SU-DHL-6 (cell line): ENCODE measurements around the gene CNPY1.

ENCODE experiments used
- H2AFZ ChIP-seq: fragments of 200-600 bp; sonication (generic); 2 replicates; pipeline ENCODE4 v1.6.1; 2014; ENCODE audit warnings: low read depth, mild to moderate bottlenecking, moderate library complexity, mixed read lengths, antibody characterized with exemption, low read length; ENCODE audit not compliant: severe bottlenecking
- H3F3A ChIP-seq: fragments of 200-600 bp; shearing (Covaris generic); 2 replicates; pipeline ENCODE4 v1.6.0; 2016; ENCODE audit warnings: antibody characterized with exemption, mild to moderate bottlenecking; ENCODE audit not compliant: insufficient read depth
- H3K27ac ChIP-seq: fragments of 200-600 bp; sonication (generic); 2 replicates; pipeline ENCODE4 v1.5.1; 2016; ENCODE audit warnings: low read depth, mild to moderate bottlenecking, low read length, moderate library complexity, mixed read lengths
- H3K27me3 ChIP-seq: fragments of 200-600 bp; sonication (generic), shearing (Covaris generic); 2 replicates; pipeline ENCODE4 v1.6.0; 2014; ENCODE audit warnings: mild to moderate bottlenecking, low read length
- H3K36me3 ChIP-seq: fragments of 200-600 bp; sonication (generic); 2 replicates; pipeline ENCODE4 v1.6.1; 2014; ENCODE audit warnings: mild to moderate bottlenecking, low read length, mixed read lengths
- H3K4me2 ChIP-seq: fragments of 300-600, 200-600 bp; shearing (Covaris generic), sonication (generic); 2 replicates; pipeline ENCODE4 v1.6.0; 2014; ENCODE audit warnings: low read length, low read depth, mild to moderate bottlenecking; ENCODE audit not compliant: poor library complexity, severe bottlenecking
- H3K4me3 ChIP-seq: fragments of 200-600 bp; sonication (generic); 2 replicates; pipeline ENCODE4 v1.5.1; 2014; ENCODE audit warnings: antibody characterized with exemption, low read length, mild to moderate bottlenecking, mixed read lengths; ENCODE audit not compliant: insufficient read depth, poor library complexity, severe bottlenecking
- H3K79me2 ChIP-seq: fragments of 200-600 bp; sonication (generic); 2 replicates; pipeline ENCODE4 v1.6.1; 2014; ENCODE audit warnings: mild to moderate bottlenecking, low read length, moderate library complexity; ENCODE audit not compliant: insufficient read depth
- H3K9ac ChIP-seq: fragments of 200-600 bp; sonication (generic); 2 replicates; pipeline ENCODE4 v1.7.0; 2014; ENCODE audit warnings: mild to moderate bottlenecking, low read length
- H3K9me2 ChIP-seq: fragments of 200-600 bp; sonication (generic); replicated peaks from 2 replicates; pipeline ENCODE4 v1.6.1; 2014; ENCODE audit warnings: low read length; ENCODE audit not compliant: insufficient read depth
- H3K9me3 ChIP-seq: fragments of 200-600 bp; sonication (generic); 2 replicates; pipeline ENCODE4 v1.6.1; 2014; ENCODE audit warnings: low read length, mixed read lengths; ENCODE audit not compliant: insufficient read depth
- H4K20me1 ChIP-seq: fragments of 200-600 bp; sonication (generic); 2 replicates; pipeline ENCODE4 v1.6.1; 2014; ENCODE audit warnings: low read depth, mild to moderate bottlenecking, antibody characterized with exemption, low read length, moderate library complexity, mixed read lengths
- EZH2phosphoT487 ChIP-seq: fragments of 200-600 bp; sonication (generic), shearing (Covaris generic); conservative IDR thresholded peaks from 2 replicates; pipeline ENCODE4 v1.6.1; 2018; ENCODE audit warnings: mild to moderate bottlenecking, antibody characterized with exemption, low read length, moderate library complexity, mixed read lengths
- TF ChIP-seq, protein P1 (sequence below): fragments of 200-600 bp; sonication (generic); IDR thresholded peaks from one replicate; pipeline ENCODE4 v1.5.1; 2017; ENCODE audit warnings: antibody characterized with exemption, mild to moderate bottlenecking, low read length, moderate library complexity; ENCODE audit not compliant: insufficient read depth, poor library complexity, severe bottlenecking

Gene CNPY1

DNA sequence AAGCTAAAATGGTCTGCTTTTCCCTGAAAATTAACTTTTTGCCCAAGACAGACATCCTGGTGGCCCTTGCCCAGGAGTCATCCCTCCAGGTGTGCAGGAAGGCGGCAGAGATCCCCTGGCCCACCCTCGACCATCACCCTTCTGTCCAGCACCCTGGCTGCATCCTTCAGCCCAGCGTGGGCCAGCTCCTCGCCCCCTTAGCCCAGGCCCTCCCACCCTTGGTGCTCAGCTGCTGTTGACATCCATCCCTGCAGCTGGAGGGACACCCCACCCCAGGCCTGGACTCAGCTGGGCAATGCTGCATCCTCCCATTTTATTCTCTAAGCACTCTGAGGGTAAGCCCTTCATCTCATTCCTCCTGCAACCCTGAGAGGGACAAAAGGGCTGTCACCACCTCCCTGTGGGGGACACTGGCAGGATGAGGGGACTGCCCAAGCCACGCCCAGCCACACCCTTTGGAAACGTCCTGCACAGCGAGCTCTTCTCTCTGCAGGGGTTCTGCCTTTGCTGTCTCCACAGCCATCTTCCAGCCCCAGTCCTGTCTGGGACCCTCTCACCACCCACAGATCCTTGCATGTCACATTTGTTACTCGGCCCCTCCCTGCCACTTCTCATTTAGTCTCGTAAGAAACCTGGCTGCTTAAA, 57.8 kb downstream of the CNPY1 start:
- no peaks in the 10 kb centered on the region; the same call in 1 of the 2 replicates for H4K20me1 ChIP-seq
- no peaks in the 10 kb centered on the region for H3K27me3 ChIP-seq
- no peak overlapping the region for H3K4me3 ChIP-seq
- H3K9me3 ChIP-seq = no peaks in the 10 kb centered on the region
- H3K27ac ChIP-seq = no peak overlapping the region
- no peak overlapping the region for H3K4me2 ChIP-seq
- H2AFZ ChIP-seq = no peak overlapping the region
- no peaks in the 10 kb centered on the region for H3K9me2 ChIP-seq
- H3K79me2 ChIP-seq = no peaks in the 10 kb centered on the region
- no peak overlapping the region for H3K9ac ChIP-seq
- H3K36me3 ChIP-seq = no peaks in the 10 kb centered on the region
- no peaks in the 10 kb centered on the region for H3F3A ChIP-seq
- no peak for TF ChIP-seq EZH2phosphoT487
- TF ChIP-seq, protein P1, sequence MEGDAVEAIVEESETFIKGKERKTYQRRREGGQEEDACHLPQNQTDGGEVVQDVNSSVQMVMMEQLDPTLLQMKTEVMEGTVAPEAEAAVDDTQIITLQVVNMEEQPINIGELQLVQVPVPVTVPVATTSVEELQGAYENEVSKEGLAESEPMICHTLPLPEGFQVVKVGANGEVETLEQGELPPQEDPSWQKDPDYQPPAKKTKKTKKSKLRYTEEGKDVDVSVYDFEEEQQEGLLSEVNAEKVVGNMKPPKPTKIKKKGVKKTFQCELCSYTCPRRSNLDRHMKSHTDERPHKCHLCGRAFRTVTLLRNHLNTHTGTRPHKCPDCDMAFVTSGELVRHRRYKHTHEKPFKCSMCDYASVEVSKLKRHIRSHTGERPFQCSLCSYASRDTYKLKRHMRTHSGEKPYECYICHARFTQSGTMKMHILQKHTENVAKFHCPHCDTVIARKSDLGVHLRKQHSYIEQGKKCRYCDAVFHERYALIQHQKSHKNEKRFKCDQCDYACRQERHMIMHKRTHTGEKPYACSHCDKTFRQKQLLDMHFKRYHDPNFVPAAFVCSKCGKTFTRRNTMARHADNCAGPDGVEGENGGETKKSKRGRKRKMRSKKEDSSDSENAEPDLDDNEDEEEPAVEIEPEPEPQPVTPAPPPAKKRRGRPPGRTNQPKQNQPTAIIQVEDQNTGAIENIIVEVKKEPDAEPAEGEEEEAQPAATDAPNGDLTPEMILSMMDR = no peak

DNA sequence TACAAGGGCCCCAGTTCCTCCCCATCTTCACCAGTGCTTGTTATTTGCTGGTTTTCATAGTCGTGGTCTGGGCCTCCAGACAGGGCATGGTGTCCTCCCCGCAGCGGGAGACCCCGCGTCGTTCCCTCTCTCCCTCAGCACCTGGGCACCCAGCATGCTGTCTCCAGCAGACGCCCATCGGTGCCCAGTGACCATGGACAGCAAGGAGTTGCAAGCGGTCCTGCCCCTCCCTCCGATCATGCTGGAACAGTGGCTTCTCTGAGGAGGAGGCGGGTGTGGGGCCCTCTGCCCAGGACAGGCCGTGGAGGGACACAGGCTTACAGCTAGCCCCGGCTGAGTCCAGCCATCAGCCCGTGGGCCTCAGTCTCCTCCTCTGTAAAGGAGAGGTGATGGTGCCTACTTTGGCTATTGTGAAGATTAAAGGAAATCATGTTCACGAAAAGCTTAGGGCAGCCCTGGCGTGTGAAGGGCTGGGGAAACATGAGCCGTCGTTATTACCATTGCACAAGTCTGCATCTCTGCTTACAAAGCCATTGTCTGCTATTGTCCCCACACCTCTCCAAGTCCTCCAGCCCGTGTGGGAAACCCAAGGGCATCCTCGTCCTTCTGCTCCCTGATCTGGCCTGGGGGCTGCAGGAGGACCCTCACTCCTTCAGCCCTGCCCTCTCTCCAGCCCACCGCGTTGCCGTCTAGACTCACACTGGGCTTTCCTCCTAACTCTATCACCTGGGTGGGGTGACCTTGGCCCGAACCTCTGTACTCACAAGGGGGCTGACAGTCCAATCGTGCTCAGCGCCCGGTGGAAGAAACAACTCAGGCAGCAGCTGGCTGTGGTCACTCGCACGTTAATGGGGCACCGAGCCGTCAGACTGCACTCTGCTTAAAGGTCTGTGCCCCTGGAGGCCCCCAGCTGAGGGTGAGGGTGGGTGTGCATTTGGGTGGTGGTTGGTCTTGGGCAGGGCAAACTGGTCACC, 58.6 kb downstream of the CNPY1 start:
- H3K79me2 ChIP-seq = no peaks in the 10 kb centered on the region
- no peaks in the 10 kb centered on the region; the same call in 1 of the 2 replicates for H4K20me1 ChIP-seq
- TF ChIP-seq, protein P1 = no peak
- no peak for TF ChIP-seq EZH2phosphoT487
- H3K4me3 ChIP-seq = no peak overlapping the region
- no peaks in the 10 kb centered on the region for H3K36me3 ChIP-seq
- no peaks in the 10 kb centered on the region for H3K9me3 ChIP-seq
- no peaks in the 10 kb centered on the region for H3K9me2 ChIP-seq
- H3K9ac ChIP-seq = no peak overlapping the region
- H2AFZ ChIP-seq = no peak overlapping the region
- no peaks in the 10 kb centered on the region for H3K27me3 ChIP-seq
- no peak overlapping the region for H3K4me2 ChIP-seq
- H3F3A ChIP-seq = no peaks in the 10 kb centered on the region
- no peak overlapping the region for H3K27ac ChIP-seq

- H3K4me3 ChIP-seq = no peak overlapping the region
- H2AFZ ChIP-seq = no peak overlapping the region
- no peaks in the 10 kb centered on the region for H3K79me2 ChIP-seq
- H3K9me2 ChIP-seq = no peaks in the 10 kb centered on the region
- no peaks in the 10 kb centered on the region for H4K20me1 ChIP-seq
- no peaks in the 10 kb centered on the region for H3K27me3 ChIP-seq
- no peak overlapping the region for H3K9ac ChIP-seq
- H3K27ac ChIP-seq = no peak overlapping the region
- TF ChIP-seq, protein P1 = no peak
- no peak for TF ChIP-seq EZH2phosphoT487
- H3K36me3 ChIP-seq = no peaks in the 10 kb centered on the region
- no peak overlapping the region for H3K4me2 ChIP-seq
- no peaks in the 10 kb centered on the region for H3K9me3 ChIP-seq
- no peaks in the 10 kb centered on the region for H3F3A ChIP-seq
Measured at GRCh38 chr7:155486783-155487508, 59.4 kb downstream of the CNPY1 start.
